GM12801 (cell line): ENCODE results near the gene COG3.

Experiments
- CTCF ChIP-seq: IDR thresholded peaks from one replicate; pipeline ENCODE4 v1.5.1; 2011; ENCODE audit warnings: control low read depth; ENCODE audit not compliant: insufficient read length; ENCODE audit errors: extremely low read depth

Gene COG3

GRCh38 chr13:45454204-45454603, 10.5 kb upstream of the COG3 start:
- TF ChIP-seq CTCF: no peak

- TF ChIP-seq CTCF: no peak
These were observed 8.4 kb upstream of the COG3 start for GRCh38 chr13:45456196-45456972.

GRCh38 chr13:45464141-45464686, 525 bp upstream of the COG3 start:
- no peak for TF ChIP-seq CTCF

GRCh38 chr13:45466359-45466758, 1.6 kb downstream of the COG3 start:
- no peak for TF ChIP-seq CTCF

GRCh38 chr13:45468635-45469034, 3.9 kb downstream of the COG3 start:
- no peak for TF ChIP-seq CTCF

- no peak for TF ChIP-seq CTCF
These were observed 7.5 kb downstream of the COG3 start for GRCh38 chr13:45472171-45472705.

- no peak for TF ChIP-seq CTCF
These were observed 8.9 kb downstream of the COG3 start for GRCh38 chr13:45473627-45474026.
